ENCODE data around the gene TTC33. TPM values are rescaled to one million over a fixed set of nuclear protein-coding genes. Genes with fewer than 3 reads are reported as not detected.

Gene TTC33
- total and polyA plus RNA-seq, 2 of the 4 experiments (the other 2 are of a cell fraction) = 3.1 to 8.1 TPM

GRCh38 chr5:40755093-40755406 lies 711 bp downstream of the TTC33 start:
- Histone ChIP-seq H2AFZ (replicated peaks; ENCODE audit: low read length, poor library complexity) (peak overlapping the region; percentile 89), H3K14ac (replicated peaks; ENCODE audit: low read depth, low read length) (peak overlapping the region; percentile 50), H3K27me3 (ENCODE audit: control insufficient read depth, insufficient read depth, low read length) (no peaks in the 10 kb centered on the region), H3K27ac (ENCODE audit: insufficient read depth, low read length) (peak overlapping the region; percentile 88), H3K4me1 (ENCODE audit: control insufficient read depth, insufficient read depth, low read length) (peaks cover 4% of the 10 kb centered on the region; the same call in 1 of the 2 replicates), H3K4ac (ENCODE audit: low read depth, low read length) (peak overlapping the region; percentile 54; the same call in 1 of the 2 replicates), H2BK15ac (ENCODE audit: low read depth, low read length) (no peak overlapping the region; the same call in 2 of the 3 replicates), H2AK5ac (ENCODE audit: low read depth, low read length) (no peak overlapping the region), H3K18ac (ENCODE audit: low read depth, low read length) (no peak overlapping the region; the same call in 1 of the 2 replicates), H2AK9ac (replicated peaks; ENCODE audit: low read depth, low read length, poor library complexity) (peak overlapping the region; percentile 92), H3K79me1 (ENCODE audit: low read depth in 1 of 2, low read length in 2 of 2) (peaks cover 12 to 43% of the 10 kb centered on the region in 2 experiments), H2BK5ac (ENCODE audit: low read depth, low read length, poor library complexity, severe bottlenecking) (peak overlapping the region; percentile 85), H3K23ac (ENCODE audit: low read depth, low read length) (peak overlapping the region; percentile 86; the same call in 1 of the 2 replicates), H3K4me2 (ENCODE audit: low read depth, low read length) (peak overlapping the region; percentile 66), H3K9me1 (ENCODE audit: insufficient read depth, low read length) (peaks cover 3% of the 10 kb centered on the region; the same call in 1 of the 2 replicates), H2BK20ac (ENCODE audit: low read depth, low read length) (no peak overlapping the region), H3K9ac (ENCODE audit: low read depth, low read length) (peak overlapping the region; percentile 96), H4K20me1 (ENCODE audit: insufficient read depth, low read length) (no peaks in the 10 kb centered on the region), H3K36me3 (ENCODE audit: control insufficient read depth, insufficient read depth, low read length) (peaks cover 6% of the 10 kb centered on the region), H4K91ac (ENCODE audit: insufficient read depth, low read depth, low read length) (peak overlapping the region; percentile 41; the same call in 1 of the 2 replicates), H4K5ac (ENCODE audit: low read depth, low read length) (peak overlapping the region; percentile 74; the same call in 1 of the 2 replicates), H3K9me3 (ENCODE audit: control insufficient read depth, insufficient read depth, low read length) (no peaks in the 10 kb centered on the region), H2BK120ac (ENCODE audit: low read depth, low read length) (no peak overlapping the region), H3K56ac (ENCODE audit: extremely low read depth, insufficient read depth, low read length) (peak overlapping the region; percentile 82; the same call in 1 of the 2 replicates), H3K4me3 (ENCODE audit: insufficient read depth, low read depth, low read length) (peak overlapping the region; percentile 92), H4K8ac (ENCODE audit: low read depth in 2 of 2, low read length in 2 of 2) (peak overlapping the region; percentile 80 to 87; a peak in 3 of 4 replicates)
- peak; percentile 65 for TF ChIP-seq POLR2A (IDR thresholded peaks at IDR 0.05; ENCODE audit: low read depth, low read length)
- TF ChIP-seq, protein P1, sequence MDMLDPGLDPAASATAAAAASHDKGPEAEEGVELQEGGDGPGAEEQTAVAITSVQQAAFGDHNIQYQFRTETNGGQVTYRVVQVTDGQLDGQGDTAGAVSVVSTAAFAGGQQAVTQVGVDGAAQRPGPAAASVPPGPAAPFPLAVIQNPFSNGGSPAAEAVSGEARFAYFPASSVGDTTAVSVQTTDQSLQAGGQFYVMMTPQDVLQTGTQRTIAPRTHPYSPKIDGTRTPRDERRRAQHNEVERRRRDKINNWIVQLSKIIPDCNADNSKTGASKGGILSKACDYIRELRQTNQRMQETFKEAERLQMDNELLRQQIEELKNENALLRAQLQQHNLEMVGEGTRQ (IDR thresholded peaks at IDR 0.05; ENCODE audit: low read depth, low read length) = no peak
- TF ChIP-seq FOS (IDR thresholded peaks at IDR 0.05; ENCODE audit: low read depth, low read length) = no peak
- TF ChIP-seq CHD1 (IDR thresholded peaks at IDR 0.05; ENCODE audit: low read depth, low read length) = no peak
- TF ChIP-seq CTCF (conservative IDR thresholded peaks at IDR 0.05; ENCODE audit: low read depth, low read length) = peak; percentile 77
- TF ChIP-seq SMC3 (IDR thresholded peaks at IDR 0.05; ENCODE audit: low read depth, low read length) = peak; percentile 39; the same call in 1 of the 2 replicates
- peak; percentile 62 for TF ChIP-seq RAD21 (IDR thresholded peaks at IDR 0.05; ENCODE audit: low read length)
- no peak for TF ChIP-seq RFX5 (IDR thresholded peaks at IDR 0.05; ENCODE audit: low read depth, low read length)
- CTCF ChIA-PET = no interaction called here
- 0% methylated on average over 3 of the region's 11 CpGs; no CpG with 5 or more reads in 1 of the 2 experiments for WGBS, 2 experiments (ENCODE audit: extremely low coverage in 2 of 2, insufficient read length in 1 of 2)
- intact Hi-C loops (cut with micrococcal nuclease) = loop anchor here (1.0 to 2.0 kb wide), 2 partner anchors 80 to 124 kb away; partner anchors contain the start of gene RPL37
- BruUV-seq (replicated peaks) = no TSS peak
- POLR2A ChIA-PET (ENCODE audit: unreplicated experiment) = no interaction called here
- DNase-seq (peak; percentile 81), ATAC-seq (ENCODE audit: low read depth) (peak; percentile 86)
- dilution Hi-C loops (cut with HindIII; ENCODE audit: low sequenced_read_pairs, unreplicated experiment) = no loop called here
- in situ Hi-C loops (cut with MboI; ENCODE audit: low sequenced_read_pairs) = loop anchor here (25.0 kb wide), 1 partner anchor 1368 kb away; no protein-coding TSS in a partner anchor

Data from IMR-90 (cell line).